SU-DHL-6 (cell line): ENCODE results near the gene PPP2R2D.

Experiments
- EZH2phosphoT487 ChIP-seq: fragments of 200-600 bp; sonication (generic), shearing (Covaris generic); conservative IDR thresholded peaks from 2 replicates; pipeline ENCODE4 v1.6.1; 2018; ENCODE audit warnings: mild to moderate bottlenecking, antibody characterized with exemption, low read length, moderate library complexity, mixed read lengths
- TF ChIP-seq, protein P1 (sequence below): fragments of 200-600 bp; sonication (generic); IDR thresholded peaks from one replicate; pipeline ENCODE4 v1.5.1; 2017; ENCODE audit warnings: antibody characterized with exemption, mild to moderate bottlenecking, low read length, moderate library complexity; ENCODE audit not compliant: insufficient read depth, poor library complexity, severe bottlenecking

DNA sequence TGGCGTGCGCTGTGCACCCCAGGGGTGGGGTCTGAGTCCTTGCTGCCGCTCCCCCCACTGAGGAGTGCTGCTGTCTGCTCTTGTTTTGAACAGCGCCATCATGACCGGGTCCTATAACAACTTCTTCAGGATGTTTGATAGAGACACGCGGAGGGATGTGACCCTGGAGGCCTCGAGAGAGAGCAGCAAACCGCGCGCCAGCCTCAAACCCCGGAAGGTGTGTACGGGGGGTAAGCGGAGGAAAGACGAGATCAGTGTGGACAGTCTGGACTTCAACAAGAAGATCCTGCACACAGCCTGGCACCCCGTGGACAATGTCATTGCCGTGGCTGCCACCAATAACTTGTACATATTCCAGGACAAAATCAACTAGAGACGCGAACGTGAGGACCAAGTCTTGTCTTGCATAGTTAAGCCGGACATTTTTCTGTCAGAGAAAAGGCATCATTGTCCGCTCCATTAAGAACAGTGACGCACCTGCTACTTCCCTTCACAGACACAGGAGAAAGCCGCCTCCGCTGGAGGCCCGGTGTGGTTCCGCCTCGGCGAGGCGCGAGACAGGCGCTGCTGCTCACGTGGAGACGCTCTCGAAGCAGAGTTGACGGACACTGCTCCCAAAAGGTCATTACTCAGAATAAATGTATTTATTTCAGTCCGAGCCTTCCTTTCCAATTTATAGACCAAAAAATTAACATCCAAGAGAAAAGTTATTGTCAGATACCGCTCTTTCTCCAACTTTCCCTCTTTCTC, 55.0 kb downstream of the PPP2R2D start:
- TF ChIP-seq, protein P1, sequence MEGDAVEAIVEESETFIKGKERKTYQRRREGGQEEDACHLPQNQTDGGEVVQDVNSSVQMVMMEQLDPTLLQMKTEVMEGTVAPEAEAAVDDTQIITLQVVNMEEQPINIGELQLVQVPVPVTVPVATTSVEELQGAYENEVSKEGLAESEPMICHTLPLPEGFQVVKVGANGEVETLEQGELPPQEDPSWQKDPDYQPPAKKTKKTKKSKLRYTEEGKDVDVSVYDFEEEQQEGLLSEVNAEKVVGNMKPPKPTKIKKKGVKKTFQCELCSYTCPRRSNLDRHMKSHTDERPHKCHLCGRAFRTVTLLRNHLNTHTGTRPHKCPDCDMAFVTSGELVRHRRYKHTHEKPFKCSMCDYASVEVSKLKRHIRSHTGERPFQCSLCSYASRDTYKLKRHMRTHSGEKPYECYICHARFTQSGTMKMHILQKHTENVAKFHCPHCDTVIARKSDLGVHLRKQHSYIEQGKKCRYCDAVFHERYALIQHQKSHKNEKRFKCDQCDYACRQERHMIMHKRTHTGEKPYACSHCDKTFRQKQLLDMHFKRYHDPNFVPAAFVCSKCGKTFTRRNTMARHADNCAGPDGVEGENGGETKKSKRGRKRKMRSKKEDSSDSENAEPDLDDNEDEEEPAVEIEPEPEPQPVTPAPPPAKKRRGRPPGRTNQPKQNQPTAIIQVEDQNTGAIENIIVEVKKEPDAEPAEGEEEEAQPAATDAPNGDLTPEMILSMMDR, result no peak
- no peak for TF ChIP-seq EZH2phosphoT487
